Left ventricle myocardium superior (tissue), 1 donor: ENCODE results near the gene STUM. TPM values are rescaled to one million over a fixed set of nuclear protein-coding genes. Genes with fewer than 3 reads are reported as not detected.
"Not testable (repeated sequence)": the region's sequence is repeated elsewhere in the genome, so short reads cannot be mapped to it uniquely, and the experiment has no call there.

ENCODE experiments used
- ATAC-seq: fragments of 200-7000 bp; cut with Tn5 transposase; one replicate; pipeline ENCODE4 v1.9.1; 2020; ENCODE audit warnings: mild to moderate bottlenecking, moderate library complexity
- DNase-seq: peaks from one replicate; pipeline ENCODE4 v3.0.0-alpha.2; 2020
- intact Hi-C: fragments of 100-400 bp; cut with micrococcal nuclease; formaldehyde crosslinking; loops from one replicate; pipeline ENCODE4 v1.11.0; 2022
- total RNA-seq: library from RNA; stranded (reverse); fragmentation: NEBNext Ultra II Directional; extraction: Animal tissue kit (Norgen Biotek cat#: 25700); gene quantifications from one replicate; pipeline ENCODE4 v1.2.1, GENCODE V29; 2021
- donor health status: DM: no; HTN: yes; CAD: no; lungs with severe emphysema.

STUM gene
- total RNA-seq, 1 donor from 2014 or later: 1.3 TPM

DNA sequence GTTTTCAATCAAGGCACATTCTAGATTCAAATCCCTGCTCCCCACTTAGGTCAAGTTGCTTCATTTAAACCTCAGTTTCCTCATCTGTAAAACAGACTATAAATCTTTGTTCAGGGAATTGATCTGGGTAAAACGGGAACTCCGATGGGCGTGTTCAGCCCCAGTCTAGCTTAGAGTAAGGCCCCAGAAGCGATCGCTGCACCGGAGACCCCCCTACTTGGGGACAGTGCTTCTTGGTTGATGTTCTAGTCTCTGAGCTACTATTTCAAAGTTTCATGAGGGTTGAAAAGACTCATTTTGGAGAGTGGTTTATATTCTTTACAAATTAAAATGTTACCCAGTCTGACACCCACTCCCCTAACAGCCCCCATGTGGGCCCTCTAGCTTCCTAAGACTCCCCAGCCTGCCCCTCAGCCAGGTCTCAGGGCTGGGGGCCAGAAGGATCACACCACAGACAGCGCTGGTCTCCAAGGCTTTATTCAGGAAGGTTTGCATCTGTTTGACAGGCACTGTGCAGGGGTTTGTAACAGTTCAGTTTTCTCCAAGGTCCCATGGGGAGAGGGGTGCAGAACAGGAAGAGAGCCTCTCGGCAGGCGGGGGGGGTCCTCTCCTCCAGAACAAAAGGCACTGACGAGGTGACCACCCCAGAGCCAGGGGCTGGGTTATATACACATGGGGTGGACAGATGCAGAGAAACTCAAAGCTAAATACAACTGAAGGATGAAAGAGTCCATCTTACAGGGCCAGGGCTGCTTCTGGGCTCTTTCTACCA lies 82.9 kb downstream of the STUM start:
- ATAC-seq (no peak), DNase-seq (peak; percentile 10)
- intact Hi-C loops: loop anchor here (5.0 kb wide), 1 partner anchor 196 kb away; no protein-coding TSS in a partner anchor

DNA sequence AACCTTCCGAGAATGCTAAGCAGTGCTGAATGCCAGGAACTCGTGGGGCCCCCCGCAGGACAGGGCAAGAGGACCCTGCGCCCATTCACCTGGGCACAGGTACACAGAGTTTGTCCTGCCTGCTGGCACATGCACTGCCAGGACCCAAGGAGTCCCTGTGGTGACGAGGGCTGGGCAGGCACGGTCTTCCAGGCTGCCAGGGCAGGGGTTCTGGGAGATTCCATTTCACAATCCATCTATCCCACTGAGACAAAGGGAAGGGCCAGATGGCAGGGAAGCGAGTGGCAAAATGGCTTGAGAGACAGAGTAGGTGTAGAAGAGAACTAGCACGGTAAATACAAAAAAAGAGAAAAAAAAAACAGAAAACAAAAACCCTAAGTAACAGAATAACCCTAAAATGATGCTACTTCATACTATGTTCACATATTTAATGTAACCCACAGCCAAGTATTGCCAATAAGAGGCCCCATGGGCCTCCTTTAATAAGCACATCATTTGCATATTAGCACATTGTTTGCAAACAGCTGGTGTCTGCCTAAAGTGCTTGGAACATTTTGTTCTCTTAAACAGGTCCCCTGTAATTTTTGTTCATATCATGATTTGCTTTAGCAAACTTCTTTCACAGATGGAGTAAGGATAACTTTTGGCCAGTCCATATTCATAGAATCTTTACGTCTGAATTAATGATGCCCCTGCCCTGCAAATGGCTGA lies 83.8 kb downstream of the STUM start:
- DNase-seq (peak; percentile 23), ATAC-seq (no peak)
- intact Hi-C loops: loop anchor here (5.0 kb wide), 1 partner anchor 195 kb away; no protein-coding TSS in a partner anchor

DNA sequence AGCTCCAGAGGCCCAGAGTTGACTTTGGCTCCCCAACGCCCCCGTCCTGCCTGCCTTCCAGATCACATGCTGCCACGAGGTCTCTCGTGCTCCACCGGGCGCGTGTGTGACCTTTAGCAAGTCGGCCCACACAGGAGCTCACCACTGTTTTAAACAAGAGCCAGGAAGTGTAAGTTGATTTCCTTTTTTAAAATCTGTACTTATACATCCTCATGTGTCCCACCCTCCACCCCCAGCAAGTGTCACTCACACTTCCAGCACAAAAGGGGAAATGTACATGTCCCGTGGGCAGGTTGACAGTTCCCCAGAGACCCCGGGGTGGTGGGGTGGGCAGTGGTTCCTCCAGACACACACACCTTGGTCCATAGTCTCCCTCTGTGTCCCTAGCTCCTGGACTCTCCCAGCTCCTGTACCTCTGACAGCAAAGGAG lies 84.4 kb downstream of the STUM start:
- intact Hi-C loops: loop anchor here (5.0 kb wide), 1 partner anchor 194 kb away; no protein-coding TSS in a partner anchor
- ATAC-seq (no peak), DNase-seq (peak; percentile 28)

DNA sequence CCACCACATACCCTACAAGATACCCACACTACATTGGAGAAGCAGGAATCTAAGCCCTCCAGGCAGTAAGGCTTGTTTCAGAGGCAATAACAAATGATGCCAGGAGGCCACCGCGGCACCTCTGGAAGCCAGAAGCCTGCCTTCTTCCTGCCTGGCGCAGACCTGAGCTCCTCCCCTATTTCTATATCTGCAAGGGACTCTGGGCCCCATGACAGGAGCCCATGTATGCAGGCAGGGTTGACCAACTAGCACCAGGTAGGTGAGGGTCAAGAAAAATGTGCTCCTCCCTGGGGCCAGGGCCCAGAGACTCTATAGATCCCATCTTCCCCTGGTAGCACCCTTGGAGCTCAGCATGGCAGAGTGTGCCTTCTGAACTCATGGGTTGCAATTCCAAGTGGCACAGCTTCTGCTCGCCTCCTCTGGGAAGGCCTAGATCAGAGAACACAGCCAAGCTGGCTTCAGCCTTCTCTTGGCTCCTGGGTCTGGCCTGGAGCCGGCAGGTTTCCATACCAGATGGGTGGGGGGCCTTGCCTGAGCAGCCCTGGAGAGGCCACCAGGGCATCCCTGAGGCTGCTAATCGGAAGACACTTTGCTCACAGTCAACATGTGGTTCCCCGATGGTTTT lies 85.1 kb downstream of the STUM start:
- intact Hi-C loops: loop anchor here (5.0 kb wide), 1 partner anchor 194 kb away; no protein-coding TSS in a partner anchor
- peak; percentile 3 for ATAC-seq
- DNase-seq: peak; percentile 10

DNA sequence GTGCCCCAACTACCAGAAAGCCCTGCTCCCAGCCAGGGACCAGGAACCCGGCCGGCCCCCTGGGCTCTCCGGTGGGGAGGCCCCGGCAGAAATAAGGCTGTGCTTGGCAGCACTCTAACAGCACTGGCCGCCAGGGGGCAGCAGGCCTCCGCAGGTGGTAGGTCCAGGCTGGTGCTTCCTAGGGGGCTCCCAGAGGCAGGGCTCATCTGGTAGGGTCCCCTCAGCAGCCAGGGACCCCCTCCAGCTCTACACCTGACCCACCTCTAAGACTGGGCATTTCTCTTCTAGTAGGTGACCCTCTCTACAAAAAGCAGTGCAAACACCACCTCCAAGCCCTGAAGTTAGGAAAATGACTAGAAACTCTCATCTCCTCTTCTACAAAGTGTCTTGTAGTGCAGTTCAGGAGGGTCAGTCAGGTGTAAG lies 85.6 kb downstream of the STUM start:
- intact Hi-C loops: loop anchor here (5.0 kb wide), 1 partner anchor 193 kb away; no protein-coding TSS in a partner anchor
- DNase-seq (peak; percentile 93), ATAC-seq (peak; percentile 79)

DNA sequence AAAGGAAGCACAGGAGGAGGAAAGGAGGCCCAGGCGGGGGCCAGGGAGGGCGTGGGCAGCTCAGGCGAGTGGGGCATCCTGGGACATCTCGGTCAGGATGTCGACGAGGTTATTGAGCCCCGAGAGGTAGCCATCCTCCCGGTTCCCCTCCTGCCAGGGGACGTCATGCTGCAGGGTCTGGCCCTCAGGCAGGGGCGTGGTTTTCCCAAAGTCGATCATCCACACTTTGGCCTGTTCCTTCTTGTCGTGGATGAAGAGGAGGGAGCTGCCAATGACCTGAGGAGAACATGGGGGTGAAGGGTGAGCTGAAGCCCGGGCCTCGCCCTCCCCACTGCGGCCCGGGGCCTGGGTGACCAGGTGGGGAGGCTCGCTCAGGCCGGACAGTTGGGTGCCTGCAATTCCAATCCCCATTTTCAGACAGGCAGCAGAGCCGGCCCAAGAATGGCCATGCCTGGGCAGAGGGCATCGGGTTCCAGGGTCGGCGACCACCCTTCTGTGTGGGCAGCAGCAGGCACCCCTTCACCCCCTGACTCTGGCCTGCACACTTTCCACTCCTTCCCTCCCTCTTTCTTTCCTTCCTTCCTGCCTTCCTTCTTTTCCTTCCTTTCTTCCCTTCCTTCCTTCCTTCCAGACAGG lies 86.2 kb downstream of the STUM start:
- ATAC-seq (no peak), DNase-seq (peak; percentile 24)
- intact Hi-C loops: loop anchor here (5.0 kb wide), 1 partner anchor 193 kb away; no protein-coding TSS in a partner anchor

DNA sequence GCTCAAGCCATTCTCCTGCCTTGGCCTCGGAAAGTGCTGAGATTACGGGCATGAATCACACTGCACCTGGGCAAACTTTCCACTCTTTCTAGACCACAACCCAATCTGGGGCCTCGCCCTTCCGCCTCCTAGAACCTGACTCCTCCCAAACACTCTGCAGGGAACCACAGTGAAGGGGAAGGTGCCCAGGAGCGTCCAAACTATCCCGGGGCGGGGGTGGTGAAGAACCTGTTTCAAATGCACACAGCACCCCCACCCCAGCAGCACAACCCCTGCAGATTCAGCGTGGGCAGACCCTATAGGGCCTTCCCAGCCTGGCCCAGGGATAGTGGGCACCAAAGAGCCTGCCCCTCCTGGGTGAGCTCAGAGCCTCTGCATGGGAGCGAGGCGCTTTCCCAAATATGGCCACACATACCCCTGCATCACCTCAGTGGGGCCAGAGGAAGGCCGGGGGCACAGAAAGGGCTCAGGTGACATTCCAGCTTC lies 86.9 kb downstream of the STUM start:
- DNase-seq: peak; percentile 15

DNA sequence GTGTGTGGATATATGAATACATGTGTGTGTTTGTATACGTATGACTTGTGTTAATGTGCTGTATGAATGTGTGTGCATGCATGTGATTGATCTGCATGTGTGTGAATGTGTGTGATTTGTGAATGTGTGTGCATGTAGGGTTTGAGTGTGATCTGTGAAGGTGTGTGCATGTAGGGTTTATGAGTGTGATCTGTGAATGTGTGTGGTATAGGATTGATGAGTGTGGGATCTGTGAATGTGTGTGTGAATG lies 88.2 kb downstream of the STUM start:
- DNase-seq (no peak), ATAC-seq (no peak)
- intact Hi-C loops: no loop called here

More for the DNA sequence above, 86.9 kb downstream of the STUM start:
- no peak for ATAC-seq
- intact Hi-C loops: no loop called here

DNA sequence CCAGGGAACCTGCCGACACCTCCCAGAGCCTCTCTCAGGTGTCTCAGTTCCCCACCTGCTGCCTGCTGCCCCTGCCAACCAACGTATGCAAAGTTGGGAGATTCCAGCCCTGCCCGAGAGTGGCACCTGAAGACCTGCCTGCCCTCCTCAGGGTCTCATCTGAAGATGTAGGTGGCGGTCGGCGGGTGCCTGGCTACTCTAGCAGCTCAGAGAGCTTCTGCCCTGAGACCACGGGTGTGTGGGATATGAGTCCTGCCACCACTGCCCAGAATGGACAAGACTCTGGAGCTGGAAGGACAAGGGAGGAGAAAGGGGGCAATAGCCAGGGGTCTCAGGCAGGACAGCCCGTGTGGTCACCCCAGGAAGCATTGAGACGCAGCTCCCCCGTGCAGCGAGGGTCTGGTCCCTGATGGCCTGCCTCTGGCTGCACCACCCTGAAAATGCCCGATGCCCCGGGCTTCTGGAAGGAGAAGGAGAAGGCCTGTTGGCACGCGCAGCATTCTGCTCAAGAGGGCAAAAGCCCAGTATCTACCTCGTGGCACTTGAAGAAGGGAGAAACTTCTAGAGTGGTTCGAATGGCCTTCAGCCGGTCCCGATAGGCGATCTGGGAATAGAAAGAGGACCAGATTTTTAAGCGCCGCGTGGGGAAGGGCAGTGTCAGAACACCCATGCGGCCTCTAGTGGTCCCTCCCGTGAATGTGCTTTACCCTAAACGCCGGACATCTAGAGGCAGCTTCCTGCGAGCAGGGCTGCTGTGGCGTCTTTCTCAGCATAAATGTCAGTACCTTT lies 88.8 kb downstream of the STUM start:
- peak; percentile 74 for ATAC-seq
- intact Hi-C loops: no loop called here
- DNase-seq: peak; percentile 73

DNA sequence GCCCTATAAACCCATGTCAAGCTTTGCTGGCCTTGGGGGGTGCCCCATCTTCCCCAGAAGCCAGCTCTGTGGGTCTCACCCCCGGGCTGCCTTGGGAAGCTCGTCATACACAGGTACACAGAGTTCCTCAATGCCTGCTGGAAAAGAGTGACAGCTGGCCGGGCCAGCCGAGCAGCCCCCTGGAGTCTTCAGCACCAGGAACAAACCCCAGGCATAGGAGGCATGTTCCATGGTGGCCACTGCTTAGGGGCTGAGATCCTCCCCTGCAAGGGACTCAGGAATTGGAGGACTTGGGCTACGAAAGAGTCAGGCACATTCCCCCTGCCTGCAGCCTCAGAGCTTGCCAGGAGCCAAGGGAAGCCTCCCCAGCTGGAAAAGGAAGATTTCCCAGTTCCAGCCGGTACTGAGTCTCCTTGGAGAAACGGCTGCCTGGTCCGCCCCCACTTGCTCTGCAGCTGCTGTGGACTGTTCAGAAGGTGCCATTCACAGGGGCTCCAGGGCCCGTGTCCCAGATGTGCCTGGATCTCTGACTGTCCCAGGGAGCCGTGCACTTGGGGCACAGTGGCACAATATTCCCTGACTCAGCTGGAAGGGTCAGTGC lies 89.5 kb downstream of the STUM start:
- intact Hi-C loops: no loop called here
- ATAC-seq: peak; percentile 47
- DNase-seq: peak; percentile 59

DNA sequence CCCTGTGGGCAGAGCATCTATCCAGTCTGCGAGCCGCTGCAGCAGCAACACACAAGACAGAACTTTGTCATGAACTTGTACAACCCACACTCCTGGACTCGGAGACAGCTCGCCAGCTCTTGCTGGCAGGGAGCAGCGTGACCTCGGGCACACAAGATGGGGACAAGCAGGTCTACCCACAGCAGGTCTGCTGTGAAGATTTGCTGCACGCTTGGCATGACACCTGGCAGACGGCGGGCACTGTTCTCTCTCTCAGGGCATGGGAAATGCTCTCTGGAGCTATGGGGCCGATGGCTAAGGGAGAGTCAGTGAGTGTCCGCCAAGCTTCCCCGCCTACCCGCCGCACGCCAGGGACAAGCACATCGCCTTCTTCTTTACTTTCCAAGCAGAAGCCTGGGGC lies 90.0 kb downstream of the STUM start:
- ATAC-seq (peak; percentile 9), DNase-seq (peak; percentile 45)
- intact Hi-C loops: no loop called here

DNA sequence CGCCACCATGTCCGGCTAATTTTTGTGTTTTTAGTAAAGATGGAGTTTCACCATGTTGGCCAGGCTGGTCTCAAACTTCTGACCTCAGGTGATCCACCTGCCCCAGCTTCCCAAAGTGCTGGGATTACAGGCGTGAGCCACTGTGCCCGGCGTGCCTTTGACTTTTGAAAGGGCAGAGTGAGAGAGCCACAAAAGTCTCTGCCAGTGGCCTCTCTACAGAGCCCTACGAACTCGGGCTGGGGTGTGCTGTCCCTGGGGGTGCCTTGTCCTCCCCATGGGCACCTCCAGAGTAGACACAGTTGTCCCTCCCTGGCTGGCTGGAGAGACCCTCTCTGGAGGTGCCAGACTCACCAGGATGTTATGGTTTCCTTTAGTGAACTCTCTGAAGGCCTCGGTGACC lies 90.6 kb downstream of the STUM start:
- intact Hi-C loops, DNase-seq: not testable (repeated sequence)

DNA sequence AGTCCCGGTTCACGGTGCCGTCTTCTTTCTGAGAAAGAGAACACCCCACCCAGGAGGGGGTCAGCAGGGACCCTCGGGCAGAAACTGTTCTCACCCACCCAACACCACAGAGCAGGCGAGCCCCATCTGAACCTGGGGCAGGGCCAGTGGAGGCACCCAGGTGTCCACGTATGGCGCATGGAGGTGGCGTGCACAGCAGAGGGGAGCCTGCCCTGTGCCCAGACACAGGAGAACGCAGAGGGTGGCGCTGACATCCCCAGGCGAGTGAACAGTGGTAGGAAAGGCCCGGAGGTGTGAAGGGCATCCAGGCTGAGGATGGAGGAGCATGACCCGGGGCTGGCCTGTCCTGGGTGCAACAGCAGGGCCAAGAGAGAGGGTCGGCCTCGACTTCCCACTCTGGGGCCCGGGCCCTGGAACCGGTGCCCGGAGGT lies 91.1 kb downstream of the STUM start:
- no peak for ATAC-seq
- intact Hi-C loops: no loop called here

More for the DNA sequence above, 90.6 kb downstream of the STUM start:
- not testable (repeated sequence) for ATAC-seq

DNA sequence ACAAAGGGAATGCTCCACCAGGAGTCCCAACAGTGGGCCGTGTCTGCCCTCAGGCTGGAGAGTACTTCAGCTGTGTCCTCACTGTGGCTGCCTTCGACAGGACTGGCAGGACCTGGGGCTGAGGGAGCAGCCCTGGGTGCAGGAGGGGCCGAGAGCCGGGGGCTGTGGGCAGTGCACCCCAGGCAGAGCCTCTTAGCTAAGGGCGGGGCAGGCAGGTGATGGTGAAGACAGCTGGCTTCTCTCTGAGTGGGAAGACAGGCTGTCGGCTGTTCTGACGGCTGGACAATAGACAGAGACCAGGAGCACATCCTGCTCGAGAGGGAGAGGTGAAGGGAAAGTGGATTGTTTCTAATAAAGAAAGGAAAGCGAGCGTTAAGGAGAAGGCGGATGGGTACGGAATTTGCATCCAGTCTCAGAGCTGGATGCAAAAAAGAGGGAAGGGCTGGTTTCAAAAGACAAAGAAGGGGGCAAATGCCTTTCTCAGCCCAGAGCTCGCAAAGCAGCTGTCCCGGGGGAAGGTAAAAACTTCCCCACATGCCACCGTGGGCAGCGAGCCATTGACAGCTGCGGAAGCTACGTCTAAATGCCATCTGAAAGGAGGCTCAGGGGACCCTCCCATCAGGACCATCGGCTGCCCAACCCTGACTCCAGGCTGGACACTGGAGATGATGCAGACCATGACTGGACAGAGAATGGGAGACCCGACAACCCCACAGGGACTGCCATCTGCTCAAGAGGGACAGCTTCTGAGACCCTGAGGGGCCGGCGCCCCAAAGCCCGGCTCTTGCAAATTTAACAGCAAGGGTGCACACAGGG lies 92.0 kb downstream of the STUM start:
- intact Hi-C loops: no loop called here
- ATAC-seq (no peak), DNase-seq (peak; percentile 12)

More for the DNA sequence above, 91.1 kb downstream of the STUM start:
- DNase-seq: peak; percentile 18

DNA sequence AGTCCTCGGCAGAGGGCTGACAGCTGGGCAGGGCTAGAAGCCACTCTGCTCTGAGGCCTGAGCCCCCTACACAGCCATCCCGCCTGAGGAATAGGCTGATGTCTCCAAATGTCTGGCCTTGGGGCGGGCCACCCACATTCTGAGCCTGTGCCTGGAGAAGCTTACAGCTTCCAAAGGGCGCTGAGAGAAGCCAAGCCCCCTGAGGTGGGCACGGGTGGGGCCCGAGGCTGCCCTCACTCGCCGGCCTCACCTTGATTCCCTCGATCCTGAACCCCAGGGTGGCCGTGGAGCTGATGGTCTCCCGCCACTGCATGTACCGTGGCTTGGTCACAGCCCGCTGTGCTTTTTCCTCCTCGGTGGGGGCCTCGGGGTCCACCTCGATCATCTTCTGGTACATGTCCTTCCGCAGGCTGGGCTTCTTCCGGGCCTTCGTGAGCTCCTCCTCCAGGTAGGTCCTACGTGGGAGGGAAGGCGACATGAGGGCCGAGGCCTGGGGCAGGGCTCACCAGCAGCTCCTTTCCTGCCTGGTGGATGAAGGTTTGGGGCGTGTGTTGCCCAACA lies 93.2 kb downstream of the STUM start:
- intact Hi-C loops: no loop called here
- no peak for ATAC-seq
- DNase-seq: peak; percentile 21

DNA sequence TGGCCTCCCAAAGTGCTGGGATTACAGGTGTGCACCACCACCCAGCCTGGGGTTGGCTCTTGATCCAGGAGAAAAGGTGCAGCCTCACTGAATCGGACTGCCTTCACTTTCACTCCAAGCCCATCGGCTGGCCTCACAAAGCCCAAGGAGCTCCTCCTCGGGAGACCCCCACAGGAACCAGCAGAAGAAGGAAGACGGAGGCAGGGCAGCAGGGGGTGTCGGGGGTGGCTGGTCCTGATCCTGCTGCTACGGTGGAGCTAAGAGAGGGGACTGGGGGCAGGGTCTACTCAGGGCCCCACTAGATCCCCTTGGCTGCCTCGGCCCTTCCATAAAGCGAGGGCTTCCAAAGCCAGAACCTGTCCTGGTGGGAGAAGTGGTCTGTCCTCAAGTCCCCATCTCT lies 93.9 kb downstream of the STUM start:
- intact Hi-C loops: no loop called here
- ATAC-seq (no peak), DNase-seq (peak; percentile 1)

DNA sequence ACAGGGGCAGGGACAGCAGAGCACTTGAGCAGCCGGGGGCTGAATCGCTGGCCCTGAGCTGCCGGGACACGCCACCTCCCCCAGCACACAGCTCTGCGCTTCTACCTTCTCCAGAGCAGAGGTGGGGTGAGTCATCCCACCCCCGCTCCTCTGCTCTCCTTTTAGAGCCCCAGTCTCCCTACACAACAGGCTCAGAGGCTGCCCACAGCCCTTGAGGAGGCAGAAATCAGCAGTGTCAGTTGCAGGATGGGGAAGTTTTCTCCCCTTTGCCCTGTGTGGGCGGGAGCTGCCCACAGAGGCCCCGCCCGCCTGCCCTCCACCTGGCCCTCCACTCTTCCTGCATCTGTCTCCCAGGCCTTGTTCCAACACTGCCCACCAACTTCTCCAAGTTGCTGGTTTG lies 94.6 kb downstream of the STUM start:
- DNase-seq (peak; percentile 38), ATAC-seq (peak; percentile 25)
- intact Hi-C loops: no loop called here
